Measurements from ENCODE around the gene AGAP5.
A peak's percentile ranks its signal among the peaks of the same experiment; 100 is the strongest.

AGAP5 gene

GRCh38 chr10:73647211-73647874 is 50.6 kb downstream of the AGAP5 start:
- H3K9me3 ChIP-seq (ENCODE audit: control insufficient read depth in 1 of 2, low read length in 2 of 2), result no peaks in the 10 kb centered on the region
- H3K4me1 ChIP-seq (ENCODE audit: control insufficient read depth in 1 of 2, insufficient read depth in 2 of 2, low read length in 2 of 2), result peaks cover 5 to 7% of the 10 kb centered on the region in 2 donors
- no peak overlapping the region for H3K27ac ChIP-seq (ENCODE audit: low read depth, low read length)
- no peaks in the 10 kb centered on the region for H3K36me3 ChIP-seq (ENCODE audit: control insufficient read depth in 1 of 2, insufficient read depth in 2 of 2, low read length in 2 of 2)
- peak overlapping the region; percentile 58 to 63 for H3K9ac ChIP-seq (ENCODE audit: low read depth in 1 of 2, low read length in 2 of 2)
- no peaks in the 10 kb centered on the region for H3K27me3 ChIP-seq (ENCODE audit: control insufficient read depth in 1 of 2, insufficient read depth in 2 of 2, low read length in 2 of 2)
- H3K4me3 ChIP-seq (ENCODE audit: low read depth in 1 of 2, low read length in 2 of 2), result peak overlapping the region; percentile 74 to 83

GRCh38 chr10:73646598-73647041 is 51.3 kb downstream of the AGAP5 start:
- Histone ChIP-seq H3K9ac (ENCODE audit: low read depth in 1 of 2, low read length in 2 of 2) (no peak overlapping the region), H3K9me3 (ENCODE audit: control insufficient read depth in 1 of 2, low read length in 2 of 2) (no peaks in the 10 kb centered on the region), H3K27ac (ENCODE audit: low read depth, low read length) (no peak overlapping the region), H3K4me1 (ENCODE audit: control insufficient read depth in 1 of 2, insufficient read depth in 2 of 2, low read length in 2 of 2) (peaks cover 5 to 7% of the 10 kb centered on the region in 2 donors), H3K36me3 (ENCODE audit: control insufficient read depth in 1 of 2, insufficient read depth in 2 of 2, low read length in 2 of 2) (no peaks in the 10 kb centered on the region), H3K27me3 (ENCODE audit: control insufficient read depth in 1 of 2, insufficient read depth in 2 of 2, low read length in 2 of 2) (no peaks in the 10 kb centered on the region), H3K4me3 (ENCODE audit: low read depth in 1 of 2, low read length in 2 of 2) (no peak overlapping the region)

GRCh38 chr10:73645251-73645650 is 52.7 kb downstream of the AGAP5 start:
- no peaks in the 10 kb centered on the region for H3K27me3 ChIP-seq (ENCODE audit: control insufficient read depth in 1 of 2, insufficient read depth in 2 of 2, low read length in 2 of 2)
- no peaks in the 10 kb centered on the region for H3K9me3 ChIP-seq (ENCODE audit: control insufficient read depth in 1 of 2, low read length in 2 of 2)
- no peaks in the 10 kb centered on the region for H3K36me3 ChIP-seq (ENCODE audit: control insufficient read depth in 1 of 2, insufficient read depth in 2 of 2, low read length in 2 of 2)
- no peak overlapping the region for H3K9ac ChIP-seq (ENCODE audit: low read depth in 1 of 2, low read length in 2 of 2)
- H3K4me3 ChIP-seq (ENCODE audit: low read depth in 1 of 2, low read length in 2 of 2), result no peak overlapping the region
- H3K27ac ChIP-seq (ENCODE audit: low read depth, low read length), result no peak overlapping the region
- peaks cover 5 to 7% of the 10 kb centered on the region in 2 donors for H3K4me1 ChIP-seq (ENCODE audit: control insufficient read depth in 1 of 2, insufficient read depth in 2 of 2, low read length in 2 of 2)

GRCh38 chr10:73644767-73645166 is 53.1 kb downstream of the AGAP5 start:
- Histone ChIP-seq H3K9ac (ENCODE audit: low read depth in 1 of 2, low read length in 2 of 2) (no peak overlapping the region), H3K9me3 (ENCODE audit: control insufficient read depth in 1 of 2, low read length in 2 of 2) (no peaks in the 10 kb centered on the region), H3K27ac (ENCODE audit: low read depth, low read length) (no peak overlapping the region), H3K36me3 (ENCODE audit: control insufficient read depth in 1 of 2, insufficient read depth in 2 of 2, low read length in 2 of 2) (no peaks in the 10 kb centered on the region), H3K27me3 (ENCODE audit: control insufficient read depth in 1 of 2, insufficient read depth in 2 of 2, low read length in 2 of 2) (no peaks in the 10 kb centered on the region), H3K4me3 (ENCODE audit: low read depth in 1 of 2, low read length in 2 of 2) (no peak overlapping the region), H3K4me1 (ENCODE audit: control insufficient read depth in 1 of 2, insufficient read depth in 2 of 2, low read length in 2 of 2) (peaks cover 5 to 7% of the 10 kb centered on the region in 2 donors)

GRCh38 chr10:73644015-73644743 is 53.7 kb downstream of the AGAP5 start:
- Histone ChIP-seq H3K9ac (ENCODE audit: low read depth in 1 of 2, low read length in 2 of 2) (no peak overlapping the region), H3K36me3 (ENCODE audit: control insufficient read depth in 1 of 2, insufficient read depth in 2 of 2, low read length in 2 of 2) (no peaks in the 10 kb centered on the region), H3K4me3 (ENCODE audit: low read depth in 1 of 2, low read length in 2 of 2) (no peak overlapping the region), H3K9me3 (ENCODE audit: control insufficient read depth in 1 of 2, low read length in 2 of 2) (no peaks in the 10 kb centered on the region), H3K27ac (ENCODE audit: low read depth, low read length) (no peak overlapping the region), H3K27me3 (ENCODE audit: control insufficient read depth in 1 of 2, insufficient read depth in 2 of 2, low read length in 2 of 2) (no peaks in the 10 kb centered on the region), H3K4me1 (ENCODE audit: control insufficient read depth in 1 of 2, insufficient read depth in 2 of 2, low read length in 2 of 2) (peaks cover 5 to 7% of the 10 kb centered on the region in 2 donors)

- H3K36me3 ChIP-seq (ENCODE audit: control insufficient read depth in 1 of 2, insufficient read depth in 2 of 2, low read length in 2 of 2), result no peaks in the 10 kb centered on the region
- H3K27me3 ChIP-seq (ENCODE audit: control insufficient read depth in 1 of 2, insufficient read depth in 2 of 2, low read length in 2 of 2), result no peaks in the 10 kb centered on the region
- H3K4me1 ChIP-seq (ENCODE audit: control insufficient read depth in 1 of 2, insufficient read depth in 2 of 2, low read length in 2 of 2), result peaks cover under 1 to 7% of the 10 kb centered on the region in 2 donors
- H3K4me3 ChIP-seq (ENCODE audit: low read depth in 1 of 2, low read length in 2 of 2), result no peak overlapping the region
- no peaks in the 10 kb centered on the region for H3K9me3 ChIP-seq (ENCODE audit: control insufficient read depth in 1 of 2, low read length in 2 of 2)
- no peak overlapping the region for H3K27ac ChIP-seq (ENCODE audit: low read depth, low read length)
- no peak overlapping the region for H3K9ac ChIP-seq (ENCODE audit: low read depth in 1 of 2, low read length in 2 of 2)
Measured at GRCh38 chr10:73643362-73643761, 54.5 kb downstream of the AGAP5 start.

GRCh38 chr10:73641328-73642060 is 56.4 kb downstream of the AGAP5 start, which contains the start of gene MYOZ1:
MYOZ1 (minus strand) TSS chr10:73641474; CDS start chr10:73640017, 1,457 bp downstream.
- Histone ChIP-seq H3K4me1 (ENCODE audit: control insufficient read depth in 1 of 2, insufficient read depth in 2 of 2, low read length in 2 of 2) (no peaks in the 10 kb centered on the region), H3K4me3 (ENCODE audit: low read depth in 1 of 2, low read length in 2 of 2) (no peak within 1 kb of the TSS), H3K9me3 (ENCODE audit: control insufficient read depth in 1 of 2, low read length in 2 of 2) (no peaks in the 10 kb centered on the region), H3K36me3 (ENCODE audit: control insufficient read depth in 1 of 2, insufficient read depth in 2 of 2, low read length in 2 of 2) (no peaks in the 10 kb centered on the region), H3K27ac (ENCODE audit: low read depth, low read length) (no peak within 1 kb of the TSS), H3K9ac (ENCODE audit: low read depth in 1 of 2, low read length in 2 of 2) (no peak within 1 kb of the TSS), H3K27me3 (ENCODE audit: control insufficient read depth in 1 of 2, insufficient read depth in 2 of 2, low read length in 2 of 2) (no peaks in the 10 kb centered on the region)

GRCh38 chr10:73639286-73639685 is 58.6 kb downstream of the AGAP5 start:
- Histone ChIP-seq H3K4me3 (ENCODE audit: low read depth in 1 of 2, low read length in 2 of 2) (no peak overlapping the region), H3K27me3 (ENCODE audit: control insufficient read depth in 1 of 2, insufficient read depth in 2 of 2, low read length in 2 of 2) (no peaks in the 10 kb centered on the region), H3K9ac (ENCODE audit: low read depth in 1 of 2, low read length in 2 of 2) (no peak overlapping the region), H3K27ac (ENCODE audit: low read depth, low read length) (no peak overlapping the region), H3K9me3 (ENCODE audit: control insufficient read depth in 1 of 2, low read length in 2 of 2) (no peaks in the 10 kb centered on the region), H3K4me1 (ENCODE audit: control insufficient read depth in 1 of 2, insufficient read depth in 2 of 2, low read length in 2 of 2) (no peaks in the 10 kb centered on the region), H3K36me3 (ENCODE audit: control insufficient read depth in 1 of 2, insufficient read depth in 2 of 2, low read length in 2 of 2) (no peaks in the 10 kb centered on the region)

- Histone ChIP-seq H3K9ac (ENCODE audit: low read depth in 1 of 2, low read length in 2 of 2) (no peak overlapping the region), H3K27me3 (ENCODE audit: control insufficient read depth in 1 of 2, insufficient read depth in 2 of 2, low read length in 2 of 2) (no peaks in the 10 kb centered on the region), H3K9me3 (ENCODE audit: control insufficient read depth in 1 of 2, low read length in 2 of 2) (no peaks in the 10 kb centered on the region), H3K4me3 (ENCODE audit: low read depth in 1 of 2, low read length in 2 of 2) (no peak overlapping the region), H3K27ac (ENCODE audit: low read depth, low read length) (no peak overlapping the region), H3K4me1 (ENCODE audit: control insufficient read depth in 1 of 2, insufficient read depth in 2 of 2, low read length in 2 of 2) (no peaks in the 10 kb centered on the region), H3K36me3 (ENCODE audit: control insufficient read depth in 1 of 2, insufficient read depth in 2 of 2, low read length in 2 of 2) (no peaks in the 10 kb centered on the region)
Measured at GRCh38 chr10:73635781-73636180, 62.1 kb downstream of the AGAP5 start.

- H3K4me1 ChIP-seq (ENCODE audit: control insufficient read depth in 1 of 2, insufficient read depth in 2 of 2, low read length in 2 of 2), result no peaks in the 10 kb centered on the region
- no peak overlapping the region for H3K9ac ChIP-seq (ENCODE audit: low read depth in 1 of 2, low read length in 2 of 2)
- H3K4me3 ChIP-seq (ENCODE audit: low read depth in 1 of 2, low read length in 2 of 2), result no peak overlapping the region
- no peaks in the 10 kb centered on the region for H3K27me3 ChIP-seq (ENCODE audit: control insufficient read depth in 1 of 2, insufficient read depth in 2 of 2, low read length in 2 of 2)
- no peaks in the 10 kb centered on the region for H3K9me3 ChIP-seq (ENCODE audit: control insufficient read depth in 1 of 2, low read length in 2 of 2)
- no peak overlapping the region for H3K27ac ChIP-seq (ENCODE audit: low read depth, low read length)
- no peaks in the 10 kb centered on the region for H3K36me3 ChIP-seq (ENCODE audit: control insufficient read depth in 1 of 2, insufficient read depth in 2 of 2, low read length in 2 of 2)
Measured at GRCh38 chr10:73634421-73634820, 63.5 kb downstream of the AGAP5 start.

All from duodenal mucosa (tissue), 2 donors.